Measurements from ENCODE around the gene ANKRD13B.
A peak's percentile ranks its signal among the peaks of the same experiment; 100 is the strongest.
"Not testable (repeated sequence)": the region's sequence is repeated elsewhere in the genome, so short reads cannot be mapped to it uniquely, and the experiment has no call there.

ANKRD13B gene

GRCh38 chr17:29592850-29593551, at the start of gene ANKRD13B:
Gene ANKRD13B (plus strand): TSS chr17:29593132. CDS start chr17:29593622, 490 bp downstream.
- no peak for DNase-seq (ENCODE audit: low read depth in 1 of 2, low spot score in 1 of 2)

GRCh38 chr17:29544066-29544465, 48.9 kb upstream of the ANKRD13B start:
- no peak for DNase-seq (ENCODE audit: low read depth in 1 of 2, low spot score in 1 of 2)

- DNase-seq (ENCODE audit: low read depth in 1 of 2, low spot score in 1 of 2): no peak
These were observed 46.8 kb upstream of the ANKRD13B start for GRCh38 chr17:29546085-29546484.

- DNase-seq (ENCODE audit: low read depth in 1 of 2, low spot score in 1 of 2): no peak
These were observed 46.1 kb upstream of the ANKRD13B start for GRCh38 chr17:29546830-29547229.

GRCh38 chr17:29549177-29549923, 43.6 kb upstream of the ANKRD13B start:
- no peak for DNase-seq (ENCODE audit: low read depth in 1 of 2, low spot score in 1 of 2)

GRCh38 chr17:29555840-29556239, 37.1 kb upstream of the ANKRD13B start:
- DNase-seq (ENCODE audit: low read depth in 1 of 2, low spot score in 1 of 2): no peak

GRCh38 chr17:29557085-29557738, 35.7 kb upstream of the ANKRD13B start:
- DNase-seq (ENCODE audit: low read depth in 1 of 2, low spot score in 1 of 2): no peak

- DNase-seq (ENCODE audit: low read depth in 1 of 2, low spot score in 1 of 2): no peak
These were observed 35.2 kb upstream of the ANKRD13B start for GRCh38 chr17:29557739-29558116.

GRCh38 chr17:29558139-29558538, 34.8 kb upstream of the ANKRD13B start:
- not testable (repeated sequence) for DNase-seq (ENCODE audit: low read depth in 1 of 2, low spot score in 1 of 2)

GRCh38 chr17:29559640-29560039, 33.3 kb upstream of the ANKRD13B start:
- DNase-seq (ENCODE audit: low read depth in 1 of 2, low spot score in 1 of 2): no peak

GRCh38 chr17:29560316-29560715, 32.6 kb upstream of the ANKRD13B start:
- DNase-seq (ENCODE audit: low read depth in 1 of 2, low spot score in 1 of 2): no peak

- no peak for DNase-seq (ENCODE audit: low read depth in 1 of 2, low spot score in 1 of 2)
These were observed 31.1 kb upstream of the ANKRD13B start for GRCh38 chr17:29561554-29562517.

- DNase-seq (ENCODE audit: low read depth in 1 of 2, low spot score in 1 of 2): no peak
These were observed 30.3 kb upstream of the ANKRD13B start for GRCh38 chr17:29562615-29563014.

- DNase-seq (ENCODE audit: low read depth in 1 of 2, low spot score in 1 of 2): no peak
These were observed 29.1 kb upstream of the ANKRD13B start for GRCh38 chr17:29563816-29564215.

- DNase-seq (ENCODE audit: low read depth in 1 of 2, low spot score in 1 of 2): peak in 1 of 2 donors; percentile 48
These were observed 27.1 kb upstream of the ANKRD13B start for GRCh38 chr17:29565643-29566472.

- no peak for DNase-seq (ENCODE audit: low read depth in 1 of 2, low spot score in 1 of 2)
These were observed 26.2 kb upstream of the ANKRD13B start, which contains the start of gene ABHD15 for GRCh38 chr17:29566473-29567303. Gene ABHD15 (minus strand): TSS chr17:29567037. CDS start chr17:29566966, 71 bp downstream.

GRCh38 chr17:29567304-29567553, 25.7 kb upstream of the ANKRD13B start:
- DNase-seq (ENCODE audit: low read depth in 1 of 2, low spot score in 1 of 2): no peak

GRCh38 chr17:29567554-29568330, 25.2 kb upstream of the ANKRD13B start:
- DNase-seq (ENCODE audit: low read depth in 1 of 2, low spot score in 1 of 2): peak; percentile 57 to 60
